ENCODE measurements around the gene PLXNB2.

PLXNB2 gene

DNA sequence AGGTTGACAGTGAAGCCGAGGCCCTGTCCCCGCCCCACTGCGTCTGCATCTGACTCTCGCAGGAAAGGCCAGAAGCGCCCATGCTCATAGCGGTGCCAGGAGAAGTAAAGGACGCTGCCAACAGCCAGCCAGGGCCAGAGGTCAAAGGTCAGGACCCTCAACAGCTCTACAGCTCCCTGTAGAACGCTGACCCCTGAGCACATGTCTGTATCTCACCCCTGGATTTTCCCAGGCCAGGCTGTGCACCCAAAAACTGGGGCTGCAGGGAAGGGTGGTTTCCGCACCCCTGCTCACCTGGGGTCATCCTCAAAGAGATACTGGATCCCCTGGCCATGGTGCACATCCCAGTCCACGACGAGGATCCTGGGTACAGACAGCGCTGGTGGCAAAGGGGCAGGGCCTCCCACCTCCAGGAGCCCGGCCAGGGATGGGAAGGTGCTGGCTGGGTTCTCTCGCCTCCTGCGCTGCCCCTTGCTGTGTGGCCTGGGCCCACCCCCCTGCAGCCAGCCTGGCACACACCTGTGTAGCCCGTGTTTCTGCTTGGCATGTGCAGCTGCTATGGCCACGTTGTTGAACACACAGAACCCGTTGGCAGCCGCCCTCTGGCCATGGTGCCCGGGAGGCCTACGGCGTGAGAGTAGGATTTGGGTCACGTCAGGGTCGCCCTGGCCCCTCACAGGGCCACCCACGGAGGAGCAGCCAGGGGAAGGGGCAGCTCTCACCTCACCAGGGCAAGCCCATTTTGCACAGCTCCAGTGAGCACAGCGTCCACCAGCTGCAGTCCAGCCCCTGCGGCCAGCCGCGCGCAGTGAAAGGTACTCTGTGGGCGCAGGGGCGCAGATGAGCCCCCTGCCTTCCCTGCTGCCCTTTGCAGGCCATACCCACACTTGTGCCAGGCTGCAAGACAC is 57.9 kb downstream of the PLXNB2 start:
- no peak for DNase-seq

DNA sequence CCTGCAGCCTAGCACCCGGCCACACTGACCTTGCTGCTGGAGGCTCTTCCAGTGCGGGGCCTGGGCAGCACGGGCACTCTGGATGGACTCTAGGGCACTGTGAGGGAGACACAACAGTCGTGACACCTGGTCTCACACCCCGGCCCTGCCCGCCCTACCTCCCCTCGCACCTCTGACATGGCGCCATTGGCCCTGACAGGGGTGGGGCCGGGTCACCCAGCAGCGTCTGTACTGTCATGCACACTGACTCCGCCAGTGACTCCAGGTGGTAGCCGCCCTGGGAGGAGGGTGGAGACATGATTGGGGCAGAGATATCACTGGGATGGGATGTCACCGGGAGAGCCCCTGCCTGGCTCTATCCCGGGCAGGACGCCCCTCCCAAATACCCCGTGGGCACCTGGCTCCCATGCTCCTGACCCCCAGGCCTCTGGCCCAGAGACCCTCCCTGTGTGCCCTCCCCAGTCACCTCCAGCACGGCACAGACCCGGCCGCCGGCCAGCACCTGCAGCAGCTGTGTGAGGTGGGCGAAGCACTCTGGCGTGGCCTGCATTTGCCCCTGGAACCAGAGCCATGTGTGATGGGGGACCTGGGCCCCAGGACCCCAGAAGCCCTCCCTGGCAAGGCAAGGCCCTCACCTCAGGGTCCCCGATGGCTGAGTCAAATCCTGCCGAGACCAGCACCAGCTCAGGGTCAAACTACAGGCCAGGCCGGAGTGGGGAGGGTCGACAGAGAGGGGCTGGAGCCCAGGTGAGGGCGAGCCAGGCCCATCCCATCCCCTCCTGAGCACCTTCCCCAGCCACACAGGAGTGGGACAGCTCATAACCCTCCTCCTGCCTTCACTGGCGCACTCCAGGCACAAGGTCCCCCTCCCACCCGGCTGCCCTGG is 59.0 kb downstream of the PLXNB2 start:
- no peak for DNase-seq

DNA sequence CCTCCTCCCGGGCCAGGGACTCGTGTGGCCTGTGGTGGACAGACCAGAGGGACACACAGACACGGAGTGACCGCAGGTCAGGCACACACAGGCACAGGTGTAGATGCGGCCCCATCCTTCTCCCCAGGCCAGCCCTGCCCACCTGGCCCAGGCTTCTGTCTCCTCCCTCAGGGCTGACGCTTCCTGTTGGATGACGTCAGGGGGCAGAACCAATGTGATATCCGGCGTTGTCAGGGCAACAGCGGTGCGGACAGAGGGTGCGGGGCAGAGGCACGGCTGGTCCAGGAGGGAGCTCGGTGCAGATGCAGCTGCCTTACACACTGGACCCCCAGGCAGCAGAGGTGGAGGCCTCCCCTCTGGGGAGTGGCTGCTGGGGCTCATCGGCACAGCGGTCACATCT is 59.7 kb downstream of the PLXNB2 start:
- DNase-seq = peak; percentile 1

DNA sequence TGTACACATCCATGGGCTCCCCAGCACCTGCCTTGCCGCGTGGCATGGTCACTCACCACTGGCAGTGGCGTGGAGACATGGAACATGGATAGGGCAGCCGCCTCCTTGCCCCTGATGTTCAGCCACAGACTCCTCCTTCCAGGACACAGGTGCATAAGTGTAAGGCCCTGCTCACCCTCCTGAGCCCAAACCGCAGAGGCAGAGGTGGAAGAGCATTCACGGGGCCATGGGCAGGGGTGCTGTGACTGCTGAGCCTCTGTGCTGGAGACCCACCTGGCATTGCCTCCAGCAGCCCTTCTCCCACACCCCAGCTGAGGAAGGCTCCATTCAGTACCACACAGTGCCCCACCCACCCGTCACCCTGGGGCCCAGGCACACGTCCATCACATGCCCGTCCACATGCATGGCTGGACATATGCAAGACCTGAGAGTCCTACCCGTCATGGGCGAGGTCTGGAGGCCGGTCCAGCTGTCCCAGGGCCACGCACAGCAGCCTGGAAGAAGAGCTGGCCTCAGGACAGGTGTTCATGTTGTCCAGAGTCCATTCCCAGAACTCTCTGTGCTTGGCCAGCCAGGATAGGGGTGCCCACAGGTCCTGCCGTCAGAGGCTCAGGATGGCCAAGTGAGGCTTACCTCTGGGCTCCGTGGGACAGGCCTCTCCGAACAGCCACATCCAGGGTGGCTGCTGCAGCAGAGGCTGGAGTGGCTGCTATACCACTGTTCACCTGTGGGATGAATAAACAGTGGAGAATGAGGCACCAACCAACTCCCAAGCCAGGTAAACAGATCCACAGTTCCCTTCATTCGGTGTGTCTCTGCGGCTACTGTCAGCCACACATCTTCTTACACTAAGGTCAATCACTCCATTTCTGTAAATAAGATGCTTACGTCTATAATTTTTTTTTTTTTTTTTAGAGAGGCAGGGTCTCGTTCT is 60.9 kb downstream of the PLXNB2 start:
- DNase-seq = peak; percentile 4

DNA sequence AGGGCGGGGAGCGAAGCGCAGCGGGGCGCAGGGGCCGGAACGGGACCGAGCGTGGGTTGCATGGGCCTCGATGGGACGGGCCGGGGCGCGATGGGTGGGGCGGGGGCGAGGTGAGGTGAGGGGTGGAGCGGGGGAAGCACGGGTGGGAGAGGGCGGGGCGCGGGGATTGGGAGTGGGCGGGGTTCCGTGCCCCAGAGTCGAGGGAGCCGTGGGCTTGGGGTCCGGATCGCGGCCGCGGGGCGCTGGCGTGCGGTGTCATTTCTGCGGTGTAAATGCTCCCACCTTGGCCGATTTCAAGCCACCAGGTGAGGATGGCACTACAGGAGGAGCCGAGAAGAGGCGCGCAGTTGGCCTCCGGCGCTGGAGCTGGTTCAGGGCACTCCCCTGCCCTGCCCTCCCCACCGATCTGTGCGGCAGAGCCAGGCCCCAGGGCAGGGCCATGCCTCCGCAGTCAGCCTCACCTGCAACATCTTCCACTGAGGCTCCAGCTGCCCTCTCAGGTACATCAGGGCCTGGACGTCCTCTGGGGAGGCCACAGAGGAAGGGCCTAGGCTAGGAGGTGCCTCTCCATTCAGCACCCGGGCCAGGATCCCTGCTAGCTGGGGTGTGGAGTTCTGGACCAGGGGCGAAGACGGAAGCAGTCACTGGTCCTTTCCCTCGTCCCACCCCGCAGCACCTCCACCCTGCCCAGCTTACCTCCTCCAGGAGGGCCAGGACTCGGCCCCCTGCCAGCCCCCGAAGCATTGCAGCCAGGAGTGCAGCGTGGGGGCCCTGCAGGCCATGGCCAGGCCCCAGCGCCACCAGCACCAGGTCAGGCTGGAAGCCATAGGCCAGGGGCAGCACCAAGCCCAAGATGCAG is 62.0 kb downstream of the PLXNB2 start:
- DNase-seq = no peak

DNA sequence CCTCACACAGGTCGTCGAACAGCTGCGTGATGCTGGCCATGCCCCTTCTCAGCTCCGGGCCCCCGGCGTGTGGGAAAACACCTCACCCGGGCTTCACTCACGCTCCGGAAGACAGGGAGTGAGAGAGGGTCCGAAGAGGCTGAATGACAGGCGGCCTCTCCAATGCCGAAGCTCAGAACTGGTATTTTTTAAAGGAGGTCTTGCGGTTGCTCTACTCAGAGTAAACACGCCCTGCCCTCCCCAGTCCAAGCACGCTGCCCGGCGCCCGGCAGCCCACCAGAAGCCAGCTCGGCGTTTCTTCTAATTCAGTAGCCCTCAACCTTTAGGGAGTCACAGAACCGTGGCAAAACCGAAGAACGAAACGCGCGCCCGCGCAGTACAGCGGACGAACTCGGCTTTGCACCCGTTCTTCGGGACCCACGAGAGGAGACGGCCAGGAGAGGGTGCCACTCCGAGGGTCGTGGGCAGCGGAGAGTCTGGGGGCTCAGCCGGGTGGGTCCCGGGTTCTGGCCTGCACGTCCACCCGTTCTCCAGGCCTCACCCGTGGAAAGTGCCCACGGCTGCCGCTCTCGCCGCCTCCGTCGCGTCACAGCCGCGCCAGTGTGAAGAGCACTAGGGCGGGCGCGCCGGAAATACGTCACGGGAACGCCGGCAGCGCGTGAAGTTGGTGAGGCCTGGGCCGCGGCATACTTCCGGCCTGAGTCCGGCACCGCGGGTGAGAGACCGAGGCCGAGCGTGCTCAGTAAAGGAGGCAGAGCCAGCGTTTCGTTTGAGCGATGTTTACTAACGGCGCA is 62.8 kb downstream of the PLXNB2 start, which contains the start of gene TUBGCP6:
Gene TUBGCP6, minus strand, starts transcription at position 604 of the 794 bp plus-strand sequence. Its CDS starts 564 bp downstream, at position 40.
- DNase-seq = peak; percentile 85

DNA sequence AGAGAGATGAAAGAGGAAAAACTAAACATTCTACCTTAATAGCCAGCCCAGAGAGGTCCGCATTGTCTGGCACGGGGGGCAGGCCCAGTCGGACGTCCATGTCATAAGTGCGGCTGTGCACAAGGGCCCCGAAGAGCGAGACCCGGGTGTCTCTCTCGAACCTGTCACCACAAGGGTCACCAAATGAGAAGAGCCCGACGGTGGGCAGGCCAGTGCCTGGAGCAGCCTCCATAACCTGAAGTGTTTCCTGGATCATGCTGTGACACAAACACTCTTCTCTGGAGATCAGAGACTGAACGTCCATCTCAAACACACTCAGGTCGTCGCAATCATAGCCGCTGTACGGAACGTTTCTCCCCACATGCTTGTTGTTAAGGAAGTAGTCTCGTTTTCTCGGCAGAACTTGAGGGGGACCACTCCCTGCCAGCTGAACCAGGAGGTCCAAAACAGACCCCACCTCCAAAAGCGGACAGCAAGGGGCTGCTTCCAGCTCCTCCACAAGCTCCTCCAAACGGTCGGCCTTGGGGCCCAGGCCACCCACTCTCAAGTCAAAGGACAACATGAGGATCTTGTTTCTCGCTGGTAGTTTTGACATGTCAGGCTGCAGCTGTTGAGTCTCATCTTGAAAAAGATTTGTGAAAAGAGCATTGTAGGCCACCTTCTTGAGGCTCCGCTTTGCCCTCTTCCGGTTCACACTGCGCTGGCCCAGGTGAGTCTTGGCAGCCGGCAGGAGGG is 63.6 kb downstream of the PLXNB2 start:
- DNase-seq = no peak

DNA sequence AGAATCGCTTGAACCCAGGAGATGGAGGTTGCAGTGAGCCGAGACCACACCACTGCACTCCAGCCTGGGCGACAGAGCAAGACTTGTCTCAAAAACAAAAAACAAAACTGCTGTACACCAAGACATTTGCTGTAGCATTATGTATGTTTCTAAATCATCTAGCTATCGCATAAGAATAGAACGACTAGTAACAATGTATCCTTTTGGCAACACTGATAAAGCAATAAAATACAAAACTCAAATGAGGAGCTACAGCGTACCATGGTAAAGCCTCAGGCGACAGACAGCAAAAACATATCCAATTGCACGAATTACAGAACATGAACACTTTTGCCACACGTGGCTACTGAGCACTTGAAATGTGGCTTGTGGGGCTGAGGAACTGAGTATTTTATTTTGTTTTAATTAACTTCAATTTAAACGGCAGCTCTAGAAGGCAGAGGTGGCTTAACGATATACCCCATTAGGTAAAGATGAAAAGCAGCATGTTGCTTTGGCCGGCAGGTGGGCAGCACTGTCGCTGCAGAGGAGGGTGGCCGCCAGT is 65.0 kb downstream of the PLXNB2 start:
- no peak for DNase-seq

DNA sequence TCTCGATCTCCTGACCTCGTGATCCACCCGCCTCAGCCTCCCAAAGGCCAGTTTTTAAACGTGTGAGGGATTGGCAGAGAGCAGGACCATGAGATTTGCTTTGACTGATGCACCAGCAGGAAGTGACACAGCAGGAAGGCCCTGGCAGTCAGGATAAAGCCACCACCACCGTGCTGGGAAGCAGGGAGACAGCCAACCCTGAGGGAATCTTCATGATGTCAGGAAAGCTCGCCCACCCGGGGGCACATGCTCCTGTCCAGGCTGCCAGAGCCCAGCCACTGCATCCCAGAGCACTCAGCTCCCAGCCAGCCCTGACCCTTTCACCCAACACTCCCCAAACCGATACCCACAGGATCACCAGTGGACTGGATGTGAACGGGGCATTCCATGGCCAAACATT is 68.7 kb downstream of the PLXNB2 start:
- no peak for DNase-seq

DNA sequence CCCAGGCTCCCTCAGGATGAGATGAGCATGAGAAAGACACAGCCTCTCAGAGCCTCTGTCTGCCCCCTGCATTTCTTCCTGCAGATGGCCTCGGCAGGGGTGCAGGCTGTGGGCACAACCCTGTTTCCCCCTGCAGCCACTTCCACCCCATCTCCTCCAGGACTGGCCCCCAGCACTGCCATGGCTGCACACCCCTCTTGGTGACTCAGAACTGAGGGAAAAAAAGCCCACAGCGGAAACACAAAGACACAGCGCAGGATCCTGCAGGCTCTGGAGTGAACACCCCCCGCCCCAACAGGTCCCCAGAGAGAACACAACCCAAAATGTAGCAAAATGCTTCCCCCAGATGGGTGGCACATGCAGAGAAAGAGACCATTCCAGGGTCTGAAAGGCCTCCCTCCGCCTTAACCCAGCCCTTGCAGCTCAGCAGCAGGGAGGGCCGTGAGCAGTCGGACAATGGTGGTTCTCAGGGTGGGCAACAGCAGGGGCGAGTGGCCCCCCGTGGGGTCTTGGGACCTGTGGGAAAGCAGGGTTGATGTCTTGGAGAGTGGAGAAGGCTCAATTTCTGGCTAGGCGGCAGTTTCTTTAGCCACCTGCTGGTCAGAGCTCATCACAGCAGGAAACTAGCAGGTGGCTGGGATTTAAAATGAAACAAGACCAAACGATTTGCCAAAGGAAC is 70.6 kb downstream of the PLXNB2 start:
- DNase-seq = peak; percentile 3

DNA sequence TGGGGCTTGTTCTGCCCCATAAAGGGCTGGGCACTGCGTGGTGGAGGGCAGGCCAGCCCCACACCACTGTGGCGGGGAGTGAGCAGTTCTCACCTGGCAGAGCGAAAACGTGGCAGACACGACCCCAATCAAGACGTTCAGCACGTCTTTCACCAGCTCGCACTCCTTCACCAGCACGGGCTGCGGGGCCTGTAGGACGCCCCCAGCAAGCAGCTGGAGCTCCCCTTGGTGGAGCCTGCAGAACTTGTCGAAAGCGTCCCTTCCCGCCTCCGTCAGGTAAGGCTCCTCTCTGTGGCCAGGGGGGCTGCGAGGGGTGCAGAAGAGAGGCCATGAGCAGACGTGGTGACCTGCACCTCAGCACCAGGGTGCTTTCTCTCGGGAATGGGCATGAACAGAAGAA is 74.2 kb downstream of the PLXNB2 start:
- no peak for DNase-seq

DNA sequence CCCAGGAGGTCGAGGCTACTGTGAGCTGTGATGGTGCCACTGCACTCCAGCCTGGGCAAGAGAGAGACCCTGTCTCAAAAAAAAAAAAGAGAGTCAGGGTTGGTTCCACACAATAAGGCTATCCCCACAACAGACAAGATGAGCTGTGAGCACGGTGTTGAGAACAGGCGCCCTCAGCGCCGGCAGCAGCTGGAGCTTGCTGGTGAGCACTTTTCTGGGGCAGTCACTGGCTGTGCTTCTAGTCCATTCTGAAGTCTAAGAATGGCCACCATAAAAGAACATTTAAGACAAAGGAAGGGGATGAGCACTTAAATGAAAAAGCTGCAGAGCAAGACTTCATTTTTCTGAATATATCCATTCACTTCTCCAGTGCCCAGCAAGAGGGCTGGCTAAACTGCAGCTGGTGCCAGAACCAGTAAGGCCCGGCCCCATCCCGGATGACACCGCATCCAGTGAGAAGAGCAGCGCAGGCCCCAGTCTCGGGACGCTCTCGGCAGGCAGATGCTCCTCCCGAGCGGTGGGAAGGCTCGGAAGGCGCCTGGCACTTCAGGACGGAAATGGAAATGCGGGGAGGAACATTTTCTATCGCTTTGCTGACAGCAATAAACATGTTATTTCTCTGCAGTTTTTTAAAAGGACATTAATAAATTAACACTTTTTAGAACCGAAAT is 74.8 kb downstream of the PLXNB2 start:
- no peak for DNase-seq

DNA sequence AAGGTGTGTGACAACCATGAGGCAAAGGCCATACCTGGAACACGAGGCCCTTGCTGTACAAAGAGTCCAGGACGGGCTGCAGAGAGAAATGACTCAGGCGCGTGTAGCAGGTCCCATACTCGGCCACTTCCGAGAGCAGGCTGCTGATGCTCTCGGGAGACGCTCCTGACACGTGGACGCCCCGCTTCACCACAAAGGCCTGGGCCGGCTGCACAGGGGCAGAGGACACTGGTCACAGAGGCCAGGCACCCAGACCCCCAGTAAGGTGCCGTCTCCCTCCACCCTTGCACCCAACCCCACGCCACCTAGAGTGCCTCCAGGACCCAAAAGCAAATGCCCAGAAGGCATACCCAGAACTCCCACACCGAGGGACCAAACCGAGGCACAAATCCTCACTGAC is 78.1 kb downstream of the PLXNB2 start:
- no peak for DNase-seq

DNA sequence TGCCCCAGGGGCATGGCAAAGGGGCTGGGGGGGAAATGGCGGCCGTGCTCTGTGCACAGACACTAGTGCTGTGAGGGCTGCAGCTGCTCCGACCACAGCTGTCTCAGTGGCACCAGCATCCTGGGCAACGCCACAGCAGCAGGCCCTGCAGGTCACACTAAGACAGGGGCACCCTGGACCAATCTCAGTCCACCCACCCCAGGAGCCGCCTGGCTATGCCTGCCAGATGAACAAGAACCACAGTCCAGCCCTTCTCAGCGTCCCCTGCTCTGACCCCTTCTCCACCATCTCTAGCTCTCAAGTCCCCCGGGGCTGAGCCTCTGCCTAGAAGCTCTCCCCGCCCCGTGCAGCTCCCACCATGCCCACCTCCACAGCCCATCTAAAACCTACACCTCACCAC is 79.1 kb downstream of the PLXNB2 start:
- no peak for DNase-seq

DNA sequence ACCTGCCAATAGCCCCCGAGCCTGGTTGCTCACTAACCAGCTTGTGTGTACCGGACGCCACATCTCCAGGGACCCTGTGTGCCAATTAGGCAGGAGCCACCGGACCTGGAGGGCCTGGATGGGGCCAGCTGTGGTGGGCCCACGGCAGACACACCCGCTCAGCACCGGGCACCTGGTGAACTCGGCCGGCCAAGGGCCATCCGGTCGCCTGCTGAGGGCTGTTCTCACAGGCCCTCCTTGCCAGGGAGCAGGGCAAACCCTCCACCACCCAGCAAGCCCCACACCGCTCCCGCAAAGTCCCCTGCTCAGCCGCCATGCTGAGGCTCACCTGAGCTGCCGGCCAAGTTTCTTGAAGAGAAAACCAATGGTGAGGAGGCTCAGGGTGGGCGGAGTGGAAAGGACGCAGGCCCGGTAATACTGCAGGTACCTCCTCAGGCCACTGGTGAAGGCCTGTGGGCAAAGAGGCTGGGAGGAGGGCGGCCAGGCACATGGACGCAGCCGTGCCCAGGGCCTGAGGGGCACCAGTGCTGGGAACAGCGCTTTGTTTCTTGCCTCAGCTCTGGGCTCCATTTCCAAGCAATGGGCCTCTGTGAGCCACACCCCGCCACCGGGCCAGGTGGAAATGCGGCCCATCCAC is 79.7 kb downstream of the PLXNB2 start:
- no peak for DNase-seq

DNA sequence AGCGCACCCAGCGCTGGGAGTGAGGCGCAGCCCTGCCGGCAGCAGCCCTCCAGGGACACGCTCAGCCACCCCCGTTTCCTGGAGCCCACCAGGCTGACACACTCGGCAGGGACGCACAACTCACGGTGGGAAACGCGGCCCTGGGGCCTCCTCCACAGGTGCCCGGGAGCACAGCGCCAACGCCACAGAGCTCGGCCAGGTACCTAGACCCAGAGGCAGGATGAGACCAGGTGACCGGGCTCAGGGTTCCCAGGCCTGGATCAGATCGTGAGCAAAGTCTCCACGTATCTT is 80.6 kb downstream of the PLXNB2 start:
- no peak for DNase-seq

DNA sequence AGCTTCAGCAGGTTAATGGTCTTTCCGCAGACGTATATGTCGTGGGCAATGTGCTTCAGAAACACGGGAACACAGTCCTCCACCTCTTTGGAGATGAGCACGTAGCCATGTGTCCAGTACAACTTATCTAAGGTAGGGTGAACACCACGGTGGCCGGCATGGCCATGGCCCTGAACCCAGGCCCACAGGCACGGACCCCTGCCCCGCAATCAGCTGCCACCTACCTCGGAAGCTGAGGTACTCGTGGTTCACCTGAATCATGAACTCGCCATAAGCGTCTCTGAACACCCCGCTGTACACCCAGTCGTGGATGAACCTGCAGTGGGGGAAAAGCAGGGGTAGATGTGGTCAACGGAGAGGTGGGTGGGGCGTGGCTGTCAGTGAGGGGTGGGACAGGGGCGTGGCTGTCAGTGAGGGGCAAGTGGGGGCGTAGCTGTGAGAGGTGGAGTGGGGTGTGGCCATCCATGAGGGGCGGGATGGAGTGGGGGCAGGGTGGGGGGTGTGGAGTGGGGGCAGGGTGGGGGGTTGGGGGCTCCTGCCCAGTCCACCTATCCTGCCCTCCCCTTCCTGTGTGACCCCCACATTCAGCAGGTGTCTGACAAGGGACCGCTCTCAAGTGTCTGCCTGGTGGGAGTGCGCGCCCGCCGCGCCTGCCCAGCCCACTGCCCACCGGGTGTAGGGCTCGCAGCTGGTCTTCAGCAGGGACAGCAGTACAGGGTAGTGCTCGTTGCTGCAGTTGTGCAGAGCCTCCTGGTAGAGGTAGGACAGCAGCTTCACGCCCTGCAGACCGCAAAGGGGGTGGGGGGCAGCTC is 81.2 kb downstream of the PLXNB2 start:
- no peak for DNase-seq

Measured in kidney glomerular epithelial cell (primary cell).